ENCODE results near the gene POU2F3. TPM values are rescaled to one million over a fixed set of nuclear protein-coding genes. Genes with fewer than 3 reads are reported as not detected.

POU2F3 gene
- total and polyA plus RNA-seq, 2 donors (not counting 1 experiment from before 2014, with no cell fraction given) = not detected

GRCh38 chr11:120293038-120293800, 53.3 kb downstream of the POU2F3 start:
- H3K4me3 ChIP-seq (replicated peaks in 1 of 4; ENCODE audit: control extremely low read depth in 1 of 4, insufficient read depth in 1 of 4, low read depth in 3 of 4, low read length in 4 of 4) = no peak overlapping the region
- H3K4me2 ChIP-seq (ENCODE audit: extremely low read depth, insufficient read depth, low read length) = no peak overlapping the region
- H3K9ac ChIP-seq (ENCODE audit: insufficient read depth, low read length) = no peak overlapping the region
- no peak for TF ChIP-seq EZH2 (IDR thresholded peaks at IDR 0.05; ENCODE audit: low read length, missing control alignments)
- TF ChIP-seq CTCF (conservative IDR thresholded peaks at IDR 0.05 in 1 of 2, IDR thresholded peaks at IDR 0.05 in 1 of 2; ENCODE audit: low read depth in 1 of 2, low read length in 2 of 2) = no peak
- DNase-seq (ENCODE audit: low read depth in 2 of 2) = no peak
- peaks cover 44% of the 10 kb centered on the region for H3K27me3 ChIP-seq (ENCODE audit: control insufficient read depth, insufficient read depth, low read length)
- H3K79me2 ChIP-seq (ENCODE audit: control insufficient read depth, insufficient read depth, low read length) = no peaks in the 10 kb centered on the region
- no peak overlapping the region for H2AFZ ChIP-seq (ENCODE audit: low read length)
- no peaks in the 10 kb centered on the region for H4K20me1 ChIP-seq (ENCODE audit: control insufficient read depth, extremely low read depth, insufficient read depth, low read length)
- H3K27ac ChIP-seq (ENCODE audit: insufficient read depth, low read length) = no peak overlapping the region
- no peaks in the 10 kb centered on the region for H3K4me1 ChIP-seq (ENCODE audit: control insufficient read depth, extremely low read depth, insufficient read depth, low read length)
- H3K36me3 ChIP-seq (ENCODE audit: control insufficient read depth, insufficient read depth, low read length) = no peaks in the 10 kb centered on the region
- no peaks in the 10 kb centered on the region for H3K9me3 ChIP-seq (ENCODE audit: control insufficient read depth, insufficient read depth, low read depth, low read length)

GRCh38 chr11:120294096-120294495, 54.2 kb downstream of the POU2F3 start:
- no peaks in the 10 kb centered on the region for H3K79me2 ChIP-seq (ENCODE audit: control insufficient read depth, insufficient read depth, low read length)

GRCh38 chr11:120295099-120295498, 55.2 kb downstream of the POU2F3 start:
- Histone ChIP-seq H3K4me3 (replicated peaks in 1 of 4; ENCODE audit: control extremely low read depth in 1 of 4, insufficient read depth in 1 of 4, low read depth in 3 of 4, low read length in 4 of 4) (no peak overlapping the region), H3K4me2 (ENCODE audit: extremely low read depth, insufficient read depth, low read length) (no peak overlapping the region), H3K4me1 (ENCODE audit: control insufficient read depth, extremely low read depth, insufficient read depth, low read length) (no peaks in the 10 kb centered on the region), H3K27ac (ENCODE audit: insufficient read depth, low read length) (no peak overlapping the region), H3K36me3 (ENCODE audit: control insufficient read depth, insufficient read depth, low read length) (no peaks in the 10 kb centered on the region), H2AFZ (ENCODE audit: low read length) (no peak overlapping the region), H3K9ac (ENCODE audit: insufficient read depth, low read length) (no peak overlapping the region), H3K79me2 (ENCODE audit: control insufficient read depth, insufficient read depth, low read length) (no peaks in the 10 kb centered on the region), H3K27me3 (ENCODE audit: control insufficient read depth, insufficient read depth, low read length) (peaks cover 41% of the 10 kb centered on the region), H3K9me3 (ENCODE audit: control insufficient read depth, insufficient read depth, low read depth, low read length) (no peaks in the 10 kb centered on the region), H4K20me1 (ENCODE audit: control insufficient read depth, extremely low read depth, insufficient read depth, low read length) (no peaks in the 10 kb centered on the region)
- TF ChIP-seq CTCF (conservative IDR thresholded peaks at IDR 0.05 in 1 of 2, IDR thresholded peaks at IDR 0.05 in 1 of 2; ENCODE audit: low read depth in 1 of 2, low read length in 2 of 2) (no peak), EZH2 (IDR thresholded peaks at IDR 0.05; ENCODE audit: low read length, missing control alignments) (no peak)
- peak in 1 of 2 donors; percentile 55 for DNase-seq (ENCODE audit: low read depth in 2 of 2)

More at GRCh38 chr11:120294096-120294495, 54.2 kb downstream of the POU2F3 start:
- Histone ChIP-seq H3K9me3 (ENCODE audit: control insufficient read depth, insufficient read depth, low read depth, low read length) (no peaks in the 10 kb centered on the region), H3K27me3 (ENCODE audit: control insufficient read depth, insufficient read depth, low read length) (peaks cover 41% of the 10 kb centered on the region), H3K9ac (ENCODE audit: insufficient read depth, low read length) (no peak overlapping the region), H3K4me2 (ENCODE audit: extremely low read depth, insufficient read depth, low read length) (no peak overlapping the region), H3K27ac (ENCODE audit: insufficient read depth, low read length) (no peak overlapping the region), H2AFZ (ENCODE audit: low read length) (no peak overlapping the region), H3K4me3 (replicated peaks in 1 of 4; ENCODE audit: control extremely low read depth in 1 of 4, insufficient read depth in 1 of 4, low read depth in 3 of 4, low read length in 4 of 4) (no peak overlapping the region), H4K20me1 (ENCODE audit: control insufficient read depth, extremely low read depth, insufficient read depth, low read length) (no peaks in the 10 kb centered on the region), H3K36me3 (ENCODE audit: control insufficient read depth, insufficient read depth, low read length) (no peaks in the 10 kb centered on the region), H3K4me1 (ENCODE audit: control insufficient read depth, extremely low read depth, insufficient read depth, low read length) (no peaks in the 10 kb centered on the region)
- no peak for DNase-seq (ENCODE audit: low read depth in 2 of 2)
- TF ChIP-seq CTCF (conservative IDR thresholded peaks at IDR 0.05 in 1 of 2, IDR thresholded peaks at IDR 0.05 in 1 of 2; ENCODE audit: low read depth in 1 of 2, low read length in 2 of 2) (no peak), EZH2 (IDR thresholded peaks at IDR 0.05; ENCODE audit: low read length, missing control alignments) (no peak)
